HepG2 (cell line): ENCODE measurements around the gene TSG101. TPM values are rescaled to one million over a fixed set of nuclear protein-coding genes. Genes with fewer than 3 reads are reported as not detected.

ENCODE experiments used
- ATAC-seq: fragments of 200-7000 bp; cut with Tn5 transposase; 3 replicates; pipeline ENCODE4 v1.9.1; 2020; ENCODE audit warnings: mild to moderate bottlenecking, moderate library complexity
- BruUV-seq: library from RNA; stranded (reverse); fragments of 400-500 nt; replicated peaks from 2 replicates; lab custom pipeline; 2021; lab: Mats Ljungman, UMichigan
- CTCF ChIA-PET: fragments of 300-600 bp; formaldehyde crosslinking; extraction: SDS; loops from one replicate; lab custom pipeline; 2021; ENCODE audit warnings: low total read pairs, inconsistent platforms, low intra/inter-chr PET ratio; lab: Yijun Ruan, JAX
- POLR2A ChIA-PET: fragments of 350-600 bp; sonication (Branson Sonifier 250); formaldehyde crosslinking; loops from one replicate; lab custom pipeline; 2020; ENCODE audit warnings: antibody characterized with exemption, inconsistent platforms; lab: Yijun Ruan, JAX
- DNase-seq: peaks from one replicate; pipeline ENCODE4 v3.0.0-alpha.2; 2015; ENCODE audit warnings: low spot score
- FAIRE-seq: peaks from 3 replicates; lab custom pipeline; 2011; peaks lifted over from hg19 to GRCh38; lab: Jason Lieb, UNC
- H2AFZ ChIP-seq: one replicate; pipeline ENCODE4 v1.6.1; 2011; ENCODE audit warnings: low read length, inconsistent platforms
- H3K27ac ChIP-seq: fragments of 300-600 bp; 3 replicates; pipeline ENCODE4 v1.8.0; 2011; ENCODE audit warnings: mixed run types, mild to moderate bottlenecking, mixed read lengths, low read length, inconsistent platforms; ENCODE audit not compliant: insufficient read depth; ENCODE audit errors: extremely low read length
- H3K27me3 ChIP-seq, 2 experiments: fragments of 200-600 bp in 1 of 2; 2 replicates in 1 of 2; 3 replicates in 1 of 2; pipeline versions ENCODE4 v1.6.0 to v1.8.0; 2011; ENCODE audit warnings: low read length in 2 of 2, mild to moderate bottlenecking in 2 of 2, moderate library complexity in 2 of 2, inconsistent platforms in 1 of 2; ENCODE audit not compliant: insufficient read depth in 2 of 2, control insufficient read depth in 1 of 2
- H3K36me3 ChIP-seq, 2 experiments: fragments of 200-600 bp in 1 of 2; replicated peaks in 1 of 2; 2 replicates in 1 of 2; 3 replicates in 1 of 2; pipeline versions ENCODE4 v1.5.1 to v1.8.0; 2011; ENCODE audit warnings: low read length in 2 of 2, inconsistent platforms in 1 of 2; ENCODE audit not compliant: insufficient read depth in 2 of 2, control insufficient read depth in 1 of 2
- H3K4me1 ChIP-seq: 2 replicates; pipeline ENCODE4 v1.5.1; 2012; ENCODE audit warnings: low read length, inconsistent platforms; ENCODE audit not compliant: insufficient read depth
- H3K4me2 ChIP-seq: 2 replicates; pipeline ENCODE4 v1.6.0; 2011; ENCODE audit warnings: low read depth, low read length, inconsistent platforms
- H3K4me3 ChIP-seq, 3 experiments: fragments of 200-600 bp in 1 of 3; sonication (generic), shearing (Covaris generic) in 1 of 3; replicated peaks in 1 of 3; 2 replicates each; pipeline ENCODE4 v1.5.1; 2011 to 2016; ENCODE audit warnings: low read length in 3 of 3, inconsistent platforms in 2 of 3, low read depth in 2 of 3, mild to moderate bottlenecking in 2 of 3, control low read depth in 1 of 3, mixed read lengths in 1 of 3; ENCODE audit not compliant: insufficient read depth in 1 of 3
- H3K79me2 ChIP-seq: one replicate; pipeline ENCODE4 v1.6.1; 2011; ENCODE audit warnings: low read length, inconsistent platforms; ENCODE audit not compliant: insufficient read depth
- H3K9ac ChIP-seq: 2 replicates; pipeline ENCODE4 v1.6.0; 2011; ENCODE audit warnings: mild to moderate bottlenecking, low read depth, low read length, inconsistent platforms; ENCODE audit not compliant: insufficient read depth
- H3K9me3 ChIP-seq: 2 replicates; pipeline ENCODE4 v1.5.1; 2012; ENCODE audit warnings: mild to moderate bottlenecking, low read length
- H4K20me1 ChIP-seq: 2 replicates; pipeline ENCODE4 v1.6.0; 2011; ENCODE audit warnings: inconsistent platforms, mild to moderate bottlenecking, low read length, moderate library complexity; ENCODE audit not compliant: insufficient read depth
- ARNT ChIP-seq: fragments of 450-650 bp; IDR thresholded peaks from 2 replicates; pipeline ENCODE4 v1.6.1; 2017
- JDP2 ChIP-seq: sonication (generic); formaldehyde crosslinking; IDR thresholded peaks from 2 replicates; pipeline ENCODE4 v1.8.1; 2022; ENCODE audit warnings: missing genetic modification reagents, borderline replicate concordance
- KDM2A ChIP-seq: sonication (generic); formaldehyde crosslinking; IDR thresholded peaks from 2 replicates; pipeline ENCODE4 v1.4.0; 2020; ENCODE audit warnings: low read depth, missing genetic modification reagents, borderline replicate concordance
- PAF1 ChIP-seq: IDR thresholded peaks from 2 replicates; pipeline ENCODE4 v1.6.1; 2016; ENCODE audit warnings: missing genetic modification reagents, missing compliant biosample characterization
- ZNF432 ChIP-seq: sonication (generic); formaldehyde crosslinking; IDR thresholded peaks from 2 replicates; pipeline ENCODE4 v1.5.0; 2020; ENCODE audit warnings: missing genetic modification reagents, mild to moderate bottlenecking, borderline replicate concordance
- ZNF7 ChIP-seq: IDR thresholded peaks from 2 replicates; pipeline ENCODE4 v1.6.1; 2016; ENCODE audit warnings: missing biosample characterization, missing genetic modification reagents
- ZNF720 ChIP-seq: sonication (generic); formaldehyde crosslinking; IDR thresholded peaks from 2 replicates; pipeline ENCODE4 v1.4.0; 2020; ENCODE audit warnings: missing genetic modification reagents
- WGBS: methylation state at CpG from one replicate; pipeline ENCODE4 v1.1.6; 2017; ENCODE audit warnings: low lambda C conversion rate; 5-methylcytosine and 5-hydroxymethylcytosine counted together
- in situ Hi-C: cut with HindIII; loops from 2 replicates; pipeline ENCODE4 v1.10.0; 2017; ENCODE audit warnings: low pct_unique_long_range_greater_than_20kb; ENCODE audit not compliant: extremely low pct_ligation_motif_present
- intact Hi-C: fragments of 100-400 bp; cut with micrococcal nuclease; formaldehyde crosslinking; loops from one replicate; pipeline ENCODE4 v1.10.0; 2022; ENCODE audit not compliant: unreplicated experiment
- polyA plus RNA-seq, 8 experiments: library from polyadenylated mRNA; depleted of rRNA in 3 of 8; stranded (reverse) in 7 of 8; unstranded in 1 of 8; fragments of >200 nt; fragmentation: Illumina TruSeq in 4 of 8; extraction: Trizol in 4 of 8; gene quantifications; 2 replicates each; pipeline versions ENCODE4 v1.2.1 to v1.2.3, GENCODE V29; 2011 to 2016; ENCODE audit warnings: low read depth in 4 of 8, missing spikeins in 1 of 8, mixed read lengths in 1 of 8; ENCODE audit not compliant: insufficient read depth in 1 of 8
- total RNA-seq, 5 experiments: library from RNA; depleted of rRNA; stranded (reverse); fragments of >200 nt; fragmentation: Illumina TruSeq; extraction: Trizol; gene quantifications; 2 replicates each; pipeline ENCODE4 v1.2.3, GENCODE V29; 2016; ENCODE audit warnings: low read depth in 1 of 5
- TF ChIP-seq, protein P1 (sequence below), 2 experiments: IDR thresholded peaks; 2 replicates each; pipeline ENCODE4 v1.6.1; 2011 to 2012; ENCODE audit warnings: low read length in 2 of 2, borderline replicate concordance in 1 of 2, low read depth in 1 of 2, mild to moderate bottlenecking in 1 of 2, moderate library complexity in 1 of 2
- TF ChIP-seq, protein P2 (sequence below): sonication (generic); formaldehyde crosslinking; IDR thresholded peaks from 2 replicates; pipeline ENCODE4 v1.9.0; 2021; ENCODE audit warnings: missing genetic modification reagents, borderline replicate concordance

Gene TSG101
- total and polyA plus RNA-seq, 2 of the 13 experiments (the other 11 are each of a cell fraction or from before 2014, with no cell fraction given), result 69.3 to 206 TPM

DNA sequence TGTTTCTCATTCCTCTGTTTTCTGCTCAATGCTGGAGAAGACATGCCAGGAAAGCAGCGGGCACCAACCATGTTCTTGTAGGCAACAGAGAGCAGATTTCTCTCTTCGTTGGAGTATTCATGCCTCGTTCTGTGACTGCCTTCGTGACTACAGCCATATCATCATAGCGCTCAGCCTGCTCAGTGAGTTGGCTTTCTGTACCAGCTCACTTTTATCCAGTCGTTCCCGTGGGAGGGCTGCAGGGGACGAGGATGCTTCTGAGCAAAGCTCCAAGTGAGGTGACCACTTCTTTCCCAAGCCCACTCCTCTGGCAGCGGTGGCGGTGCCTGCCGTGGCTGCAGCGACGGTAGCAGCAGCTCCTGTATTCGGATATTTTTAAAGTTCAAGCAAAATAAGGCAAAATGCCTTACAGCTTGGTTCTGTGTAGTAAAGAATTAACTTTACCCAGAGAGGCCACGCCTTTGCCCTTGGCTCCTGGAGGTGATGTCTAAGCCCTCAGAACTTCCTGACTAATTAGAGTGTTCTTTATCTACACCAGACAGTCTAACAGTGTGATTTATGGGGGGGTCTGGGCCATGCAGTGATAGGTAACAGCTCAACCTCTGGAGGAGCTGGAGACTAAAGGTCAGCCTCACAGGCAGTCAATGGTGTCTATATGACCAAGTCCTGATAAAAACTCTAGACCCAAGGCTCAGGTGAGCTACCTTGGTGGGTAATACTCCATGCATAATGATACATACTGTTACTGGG is 35.8 kb downstream of the TSG101 start (continued):
- TF ChIP-seq, protein P1, sequence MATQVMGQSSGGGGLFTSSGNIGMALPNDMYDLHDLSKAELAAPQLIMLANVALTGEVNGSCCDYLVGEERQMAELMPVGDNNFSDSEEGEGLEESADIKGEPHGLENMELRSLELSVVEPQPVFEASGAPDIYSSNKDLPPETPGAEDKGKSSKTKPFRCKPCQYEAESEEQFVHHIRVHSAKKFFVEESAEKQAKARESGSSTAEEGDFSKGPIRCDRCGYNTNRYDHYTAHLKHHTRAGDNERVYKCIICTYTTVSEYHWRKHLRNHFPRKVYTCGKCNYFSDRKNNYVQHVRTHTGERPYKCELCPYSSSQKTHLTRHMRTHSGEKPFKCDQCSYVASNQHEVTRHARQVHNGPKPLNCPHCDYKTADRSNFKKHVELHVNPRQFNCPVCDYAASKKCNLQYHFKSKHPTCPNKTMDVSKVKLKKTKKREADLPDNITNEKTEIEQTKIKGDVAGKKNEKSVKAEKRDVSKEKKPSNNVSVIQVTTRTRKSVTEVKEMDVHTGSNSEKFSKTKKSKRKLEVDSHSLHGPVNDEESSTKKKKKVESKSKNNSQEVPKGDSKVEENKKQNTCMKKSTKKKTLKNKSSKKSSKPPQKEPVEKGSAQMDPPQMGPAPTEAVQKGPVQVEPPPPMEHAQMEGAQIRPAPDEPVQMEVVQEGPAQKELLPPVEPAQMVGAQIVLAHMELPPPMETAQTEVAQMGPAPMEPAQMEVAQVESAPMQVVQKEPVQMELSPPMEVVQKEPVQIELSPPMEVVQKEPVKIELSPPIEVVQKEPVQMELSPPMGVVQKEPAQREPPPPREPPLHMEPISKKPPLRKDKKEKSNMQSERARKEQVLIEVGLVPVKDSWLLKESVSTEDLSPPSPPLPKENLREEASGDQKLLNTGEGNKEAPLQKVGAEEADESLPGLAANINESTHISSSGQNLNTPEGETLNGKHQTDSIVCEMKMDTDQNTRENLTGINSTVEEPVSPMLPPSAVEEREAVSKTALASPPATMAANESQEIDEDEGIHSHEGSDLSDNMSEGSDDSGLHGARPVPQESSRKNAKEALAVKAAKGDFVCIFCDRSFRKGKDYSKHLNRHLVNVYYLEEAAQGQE (IDR thresholded peaks at IDR 0.05; ENCODE audit: borderline replicate concordance in 1 of 2, low read depth in 1 of 2, low read length in 2 of 2), result no peak
- TF ChIP-seq ZNF7, result no peak
- TF ChIP-seq, protein P2, sequence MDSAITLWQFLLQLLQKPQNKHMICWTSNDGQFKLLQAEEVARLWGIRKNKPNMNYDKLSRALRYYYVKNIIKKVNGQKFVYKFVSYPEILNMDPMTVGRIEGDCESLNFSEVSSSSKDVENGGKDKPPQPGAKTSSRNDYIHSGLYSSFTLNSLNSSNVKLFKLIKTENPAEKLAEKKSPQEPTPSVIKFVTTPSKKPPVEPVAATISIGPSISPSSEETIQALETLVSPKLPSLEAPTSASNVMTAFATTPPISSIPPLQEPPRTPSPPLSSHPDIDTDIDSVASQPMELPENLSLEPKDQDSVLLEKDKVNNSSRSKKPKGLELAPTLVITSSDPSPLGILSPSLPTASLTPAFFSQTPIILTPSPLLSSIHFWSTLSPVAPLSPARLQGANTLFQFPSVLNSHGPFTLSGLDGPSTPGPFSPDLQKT (CRISPR knock-in tag), result no peak

DNA sequence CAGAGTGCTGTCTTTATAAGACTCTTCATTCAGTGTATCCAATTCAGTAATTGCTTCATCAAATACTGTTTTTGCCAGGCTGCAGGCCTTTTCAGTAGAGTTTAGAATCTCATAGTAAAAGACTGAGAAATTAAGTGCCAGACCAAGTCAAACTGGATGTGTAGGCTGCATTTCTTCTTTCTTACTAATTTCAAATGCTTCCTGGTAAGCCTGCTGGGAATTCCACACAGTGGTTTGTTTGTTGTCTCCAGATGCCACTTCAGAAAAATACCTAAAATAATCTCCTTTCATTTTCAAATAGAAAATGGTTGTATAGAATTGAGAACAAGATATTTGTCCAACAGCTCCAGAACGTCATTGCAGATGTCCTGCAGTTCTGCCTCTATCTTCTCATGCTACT is 36.4 kb downstream of the TSG101 start:
- ChIA-PET CTCF (no interaction called here), POLR2A (no interaction called here)
- no TSS peak for BruUV-seq
- FAIRE-seq (no peak), ATAC-seq (no peak), DNase-seq (no peak)
- in situ Hi-C loops (no loop called here), intact Hi-C loops (no loop called here)
- peaks cover 8 to 50% of the 10 kb centered on the region in 2 experiments for H3K36me3 ChIP-seq
- H4K20me1 ChIP-seq, result no peaks in the 10 kb centered on the region
- no peak for TF ChIP-seq PAF1 (CRISPR knock-in tag)
- TF ChIP-seq JDP2 (CRISPR knock-in tag), result no peak
- no peak for TF ChIP-seq ZNF720 (CRISPR knock-in tag)
- TF ChIP-seq KDM2A (CRISPR knock-in tag), result no peak
- TF ChIP-seq ARNT, result no peak
- TF ChIP-seq ZNF432 (CRISPR knock-in tag), result no peak
- no peaks in the 10 kb centered on the region for H3K27me3 ChIP-seq
- H3K9me3 ChIP-seq, result no peaks in the 10 kb centered on the region
- peaks cover 7% of the 10 kb centered on the region; the same call in 1 of the 2 replicates for H3K4me1 ChIP-seq
- no peak overlapping the region for H3K4me2 ChIP-seq
- no peaks in the 10 kb centered on the region for H3K79me2 ChIP-seq
- WGBS, result 86% methylated on average over 1 of the region's 1 CpG
- no peak overlapping the region for H3K4me3 ChIP-seq
- no peak overlapping the region for H2AFZ ChIP-seq
- H3K27ac ChIP-seq, result no peak overlapping the region
- H3K9ac ChIP-seq, result no peak overlapping the region
